Transverse colon (tissue), 4 donors: Measurements from ENCODE around the gene CHST3. TPM values are rescaled to one million over a fixed set of nuclear protein-coding genes. Genes with fewer than 3 reads are reported as not detected.

Experiments used
- DNase-seq: peaks from one replicate; pipeline ENCODE4 v3.0.0-alpha.2; 2019
- H3K27ac ChIP-seq, 4 donors: fragments of 200-600 bp; sonication (generic); 2 replicates each; pipeline ENCODE4 v1.5.1; 2016 to 2018; ENCODE audit warnings: inconsistent platforms in 4 of 4
- H3K27me3 ChIP-seq: fragments of 200-600 bp; sonication (generic); 2 replicates; pipeline ENCODE4 v1.5.1; 2017; ENCODE audit warnings: inconsistent platforms
- H3K36me3 ChIP-seq, 4 donors: fragments of 200-600 bp; sonication (generic); 2 replicates each; pipeline ENCODE4 v1.5.1; 2017 to 2019; ENCODE audit warnings: inconsistent platforms in 4 of 4
- H3K4me1 ChIP-seq, 4 donors: fragments of 200-600 bp; sonication (generic); 2 replicates each; pipeline ENCODE4 v1.5.1; 2017 to 2020; ENCODE audit warnings: inconsistent platforms in 4 of 4
- H3K4me3 ChIP-seq, 4 donors: fragments of 200-600 bp; sonication (generic); 1 replicate in 1 of 4; 2 replicates in 3 of 4; pipeline versions ENCODE4 v1.5.1 to v1.6.1; 2017 to 2019; ENCODE audit warnings: inconsistent platforms in 4 of 4
- H3K9me3 ChIP-seq, 2 donors: fragments of 200-600 bp; sonication (generic); 2 replicates each; pipeline ENCODE4 v1.5.1; 2017 to 2019; ENCODE audit warnings: inconsistent platforms in 2 of 2
- EP300 ChIP-seq: sonication (generic); formaldehyde crosslinking; IDR thresholded peaks from one replicate; pipeline ENCODE4 v1.6.1; 2017; ENCODE audit warnings: antibody characterized with exemption, low read depth
- POLR2A ChIP-seq: fragments of 450-650 bp; IDR thresholded peaks from one replicate; pipeline ENCODE4 v1.6.1; 2016; ENCODE audit warnings: antibody characterized with exemption, mild to moderate bottlenecking, moderate library complexity
- POLR2AphosphoS5 ChIP-seq, 3 donors: sonication (generic); formaldehyde crosslinking; IDR thresholded peaks; one replicate each; pipeline ENCODE4 v1.6.1; 2016; ENCODE audit warnings: antibody characterized with exemption in 3 of 3
- WGBS, 2 donors: methylation state at CpG; one replicate each; pipeline ENCODE4 v1.1.5; 2018; ENCODE audit warnings: low coverage in 1 of 2; 5-methylcytosine and 5-hydroxymethylcytosine counted together
- in situ Hi-C, 4 donors: fragments of 200-750 bp; cut with MboI; loops; one replicate each; pipeline versions ENCODE4 v1.15.0 to v1.15.1; 2017; ENCODE audit warnings: low sequenced_read_pairs in 3 of 4, low pct_ligation_motif_present in 1 of 4, low pct_unique_long_range_greater_than_20kb in 1 of 4
- intact Hi-C: fragments of 100-400 bp; cut with DNase I; formaldehyde crosslinking; loops from one replicate; pipeline ENCODE4 v1.15.1; 2023; ENCODE audit warnings: low total_unique reads
- total RNA-seq, 4 donors: library from RNA; depleted of rRNA; stranded (reverse); fragments of >200 nt; gene quantifications; one replicate each; pipeline ENCODE4 v1.1.0, GENCODE V29; 2016
- TF ChIP-seq, protein P1 (sequence below), 5 experiments: fragments of 200-600 bp in 3 of 5; fragments of 450-650 bp in 2 of 5; sonication (generic) in 3 of 5; IDR thresholded peaks; 1 replicate in 2 of 5; 2 replicates in 3 of 5; pipeline ENCODE4 v1.5.1; 2016 to 2017; ENCODE audit warnings: antibody characterized with exemption in 5 of 5, inconsistent platforms in 3 of 5, mild to moderate bottlenecking in 2 of 5, moderate library complexity in 1 of 5

Gene CHST3
- total RNA-seq, 4 donors from 2014 or later: 1.6 to 10.5 (median 3.9) TPM

DNA sequence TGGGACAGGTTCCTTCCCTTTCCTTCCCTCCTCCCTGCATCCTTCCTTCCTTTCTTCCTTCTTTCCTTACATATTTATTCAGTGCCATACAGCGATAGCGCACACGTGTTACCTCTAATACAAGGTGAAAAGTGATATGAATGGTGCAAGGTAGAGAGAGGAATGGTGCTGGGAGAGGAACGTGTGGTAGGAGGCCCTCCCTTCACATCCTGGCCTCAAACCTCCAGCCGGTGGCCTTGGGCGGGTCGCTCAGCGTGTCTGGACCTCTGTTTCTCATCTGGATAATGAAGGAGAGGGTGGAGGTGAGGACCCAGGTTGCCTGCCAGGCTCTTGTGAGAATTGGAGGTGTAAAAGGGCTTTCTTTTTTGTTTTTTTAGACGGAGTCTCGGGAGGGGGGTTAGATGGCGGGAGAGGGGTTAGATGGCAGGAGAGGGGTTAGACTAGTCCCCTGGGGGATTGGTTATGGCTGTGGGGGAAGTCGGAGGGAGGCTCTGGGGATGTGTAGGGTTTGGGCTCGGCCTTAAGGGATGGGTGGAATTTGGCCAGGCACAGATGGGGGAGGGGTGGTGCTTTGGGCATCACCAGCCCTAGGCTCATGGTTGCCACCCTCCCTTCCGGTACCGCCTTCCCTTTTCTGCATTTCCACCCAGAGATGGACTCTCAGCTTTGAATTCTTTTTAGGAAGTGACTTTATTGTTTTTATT, 14.9 kb downstream of the CHST3 start:
- intact Hi-C loops: no loop called here
- H3K36me3 ChIP-seq: no peaks in the 10 kb centered on the region
- WGBS, 2 donors: 85 to 89% methylated on average over 9 to 15 of the region's 15 CpGs
- DNase-seq: no peak
- H3K4me3 ChIP-seq: no peak overlapping the region
- in situ Hi-C loops: no loop called here
- no peaks in the 10 kb centered on the region for H3K9me3 ChIP-seq
- peak overlapping the region in 3 of 4 donors; percentile 66 to 84 (median 82) for H3K27ac ChIP-seq
- no peak for TF ChIP-seq POLR2A
- no peak for TF ChIP-seq EP300
- TF ChIP-seq POLR2AphosphoS5 (IDR thresholded peaks at IDR 0.05): no peak
- TF ChIP-seq, protein P1, sequence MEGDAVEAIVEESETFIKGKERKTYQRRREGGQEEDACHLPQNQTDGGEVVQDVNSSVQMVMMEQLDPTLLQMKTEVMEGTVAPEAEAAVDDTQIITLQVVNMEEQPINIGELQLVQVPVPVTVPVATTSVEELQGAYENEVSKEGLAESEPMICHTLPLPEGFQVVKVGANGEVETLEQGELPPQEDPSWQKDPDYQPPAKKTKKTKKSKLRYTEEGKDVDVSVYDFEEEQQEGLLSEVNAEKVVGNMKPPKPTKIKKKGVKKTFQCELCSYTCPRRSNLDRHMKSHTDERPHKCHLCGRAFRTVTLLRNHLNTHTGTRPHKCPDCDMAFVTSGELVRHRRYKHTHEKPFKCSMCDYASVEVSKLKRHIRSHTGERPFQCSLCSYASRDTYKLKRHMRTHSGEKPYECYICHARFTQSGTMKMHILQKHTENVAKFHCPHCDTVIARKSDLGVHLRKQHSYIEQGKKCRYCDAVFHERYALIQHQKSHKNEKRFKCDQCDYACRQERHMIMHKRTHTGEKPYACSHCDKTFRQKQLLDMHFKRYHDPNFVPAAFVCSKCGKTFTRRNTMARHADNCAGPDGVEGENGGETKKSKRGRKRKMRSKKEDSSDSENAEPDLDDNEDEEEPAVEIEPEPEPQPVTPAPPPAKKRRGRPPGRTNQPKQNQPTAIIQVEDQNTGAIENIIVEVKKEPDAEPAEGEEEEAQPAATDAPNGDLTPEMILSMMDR (IDR thresholded peaks at IDR 0.05): no peak
- H3K4me1 ChIP-seq: peaks cover 34 to 64% (median 46%) of the 10 kb centered on the region in 4 donors
- H3K27me3 ChIP-seq: no peaks in the 10 kb centered on the region

DNA sequence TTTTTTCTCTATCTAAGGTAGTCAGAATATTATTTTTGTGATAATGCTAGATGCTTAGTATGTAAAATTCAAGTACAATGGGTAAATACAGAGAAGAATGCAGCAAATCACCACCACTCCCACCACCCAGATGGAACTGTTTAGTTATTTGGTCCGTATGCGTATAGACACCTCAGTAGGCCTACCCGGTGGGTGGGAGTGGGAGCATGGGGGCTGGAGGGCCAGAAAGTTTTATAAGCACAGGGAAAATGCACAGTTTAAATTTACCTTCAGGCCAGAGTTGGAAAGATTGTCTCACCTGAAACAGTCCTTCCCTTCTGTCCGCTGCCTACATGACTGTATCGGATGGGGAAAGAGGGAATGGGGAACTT, 15.5 kb downstream of the CHST3 start:
- no peak for DNase-seq
- WGBS, 2 donors: 92% methylated on average over 5 of the region's 5 CpGs; no CpG with 5 or more reads in 1 of the 2 donors
- no peak overlapping the region for H3K4me3 ChIP-seq
- H3K27me3 ChIP-seq: no peaks in the 10 kb centered on the region
- intact Hi-C loops (no loop called here), in situ Hi-C loops (no loop called here)
- H3K36me3 ChIP-seq: no peaks in the 10 kb centered on the region
- TF ChIP-seq, protein P1 (IDR thresholded peaks at IDR 0.05): no peak
- TF ChIP-seq POLR2AphosphoS5 (IDR thresholded peaks at IDR 0.05): no peak
- no peak for TF ChIP-seq EP300
- no peak for TF ChIP-seq POLR2A
- peak overlapping the region in 3 of 4 donors; percentile 66 to 84 (median 82) for H3K27ac ChIP-seq
- H3K9me3 ChIP-seq: no peaks in the 10 kb centered on the region
- peaks cover 39 to 66% (median 47%) of the 10 kb centered on the region in 4 donors for H3K4me1 ChIP-seq

DNA sequence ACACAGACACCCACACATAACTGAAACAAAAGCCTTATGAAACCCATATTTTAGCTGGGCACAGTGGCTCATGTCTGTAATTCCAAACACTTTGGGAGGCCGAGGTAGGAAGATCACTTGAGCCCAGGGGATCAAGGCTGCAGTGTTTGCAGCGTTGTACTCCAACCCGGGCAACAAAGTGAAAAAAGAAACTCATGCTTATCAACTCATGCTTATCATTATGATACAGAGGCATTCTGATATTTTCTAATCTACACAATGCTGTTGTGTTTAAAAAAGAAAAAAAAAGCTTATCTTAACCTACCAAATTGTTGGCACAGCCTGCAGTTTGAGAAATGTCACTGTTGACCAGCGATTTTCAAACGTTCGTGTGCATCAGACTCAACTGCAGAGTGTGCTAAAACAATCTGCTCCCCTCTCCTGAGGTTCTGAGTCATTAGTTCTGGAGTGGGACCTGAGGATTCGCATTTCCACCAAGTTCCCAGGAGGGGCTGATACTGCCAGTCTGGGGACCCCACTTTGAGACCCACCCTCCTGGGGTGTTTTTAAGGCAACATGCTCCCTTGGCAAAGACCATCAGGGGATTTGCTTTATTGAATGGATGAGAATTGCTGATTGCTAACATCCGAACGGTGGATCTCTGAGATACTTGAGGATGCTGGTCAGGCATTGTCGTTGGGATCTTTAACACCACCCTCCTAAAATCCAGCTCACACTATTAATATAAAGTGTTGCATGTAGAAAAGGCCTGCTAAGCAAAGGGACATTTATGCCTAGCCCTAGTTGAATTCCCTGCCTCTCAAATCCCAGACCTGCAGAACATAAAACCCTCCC, 16.2 kb downstream of the CHST3 start:
- DNase-seq: no peak
- Histone ChIP-seq H3K36me3 (no peaks in the 10 kb centered on the region), H3K4me3 (no peak overlapping the region), H3K4me1 (peaks cover 43 to 66% (median 47%) of the 10 kb centered on the region in 4 donors), H3K27me3 (no peaks in the 10 kb centered on the region), H3K27ac (peak overlapping the region; percentile 66 to 85 (median 83)), H3K9me3 (no peaks in the 10 kb centered on the region)
- 58 to 64% methylated on average over 8 to 10 of the region's 10 CpGs for WGBS, 2 donors
- TF ChIP-seq POLR2A: no peak
- TF ChIP-seq POLR2AphosphoS5 (IDR thresholded peaks at IDR 0.05): no peak
- TF ChIP-seq, protein P1 (IDR thresholded peaks at IDR 0.05): no peak
- TF ChIP-seq EP300: no peak
- in situ Hi-C loops: no loop called here
- intact Hi-C loops: no loop called here

DNA sequence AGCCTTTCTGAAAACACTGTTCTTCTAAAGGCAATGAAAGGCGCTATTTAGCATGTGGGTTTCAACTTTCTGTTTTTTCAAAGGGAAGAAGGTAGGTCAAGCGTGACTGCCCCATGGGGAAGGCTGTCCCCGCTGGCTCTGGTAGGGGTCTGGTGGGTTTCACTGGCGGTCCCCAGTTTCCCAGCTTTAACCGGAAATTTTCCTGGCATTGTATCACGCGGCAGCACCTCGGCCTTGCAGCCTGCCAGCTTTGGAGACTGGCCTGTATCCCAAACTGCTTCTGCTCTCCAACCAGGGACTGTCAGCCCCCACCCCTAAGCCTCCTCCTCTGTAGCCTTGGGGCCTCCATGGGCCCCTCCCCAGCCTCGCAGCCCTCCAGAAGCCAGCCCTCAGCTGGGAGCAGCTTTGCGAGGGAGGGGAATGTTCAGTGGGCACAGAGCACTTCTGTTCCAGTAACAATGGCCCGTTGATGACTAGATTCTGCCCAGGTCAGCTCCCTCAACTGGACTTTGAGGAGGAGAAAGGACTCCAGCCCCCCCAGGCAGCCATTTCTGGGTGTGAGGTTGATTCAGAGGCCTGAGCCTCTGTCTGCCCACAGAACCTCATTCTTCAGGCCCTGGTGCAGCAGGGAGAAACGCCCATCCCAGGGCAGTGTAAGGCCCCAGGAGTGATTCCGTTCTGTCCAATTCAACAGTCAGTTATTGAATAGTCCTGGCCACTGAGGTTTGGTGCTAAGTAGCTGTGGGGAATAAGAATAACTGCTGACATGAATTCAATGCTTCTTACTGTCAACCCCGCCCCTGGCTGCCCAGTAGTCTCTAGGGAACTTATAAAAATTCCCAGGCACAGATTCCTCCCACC, 17.1 kb downstream of the CHST3 start:
- H3K27ac ChIP-seq: peak overlapping the region; percentile 66 to 85 (median 83)
- in situ Hi-C loops: no loop called here
- TF ChIP-seq, protein P1 (IDR thresholded peaks at IDR 0.05): no peak
- TF ChIP-seq POLR2A: no peak
- TF ChIP-seq POLR2AphosphoS5 (IDR thresholded peaks at IDR 0.05): no peak
- no peak for TF ChIP-seq EP300
- H3K27me3 ChIP-seq: no peaks in the 10 kb centered on the region
- H3K4me1 ChIP-seq: peaks cover 38 to 66% (median 45%) of the 10 kb centered on the region in 4 donors
- WGBS, 2 donors: 71% methylated on average over 14 of the region's 14 CpGs; no CpG with 5 or more reads in 1 of the 2 donors
- no peak for DNase-seq
- intact Hi-C loops: no loop called here
- H3K36me3 ChIP-seq: no peaks in the 10 kb centered on the region
- H3K9me3 ChIP-seq: no peaks in the 10 kb centered on the region
- no peak overlapping the region for H3K4me3 ChIP-seq
